Epithelial cell of prostate (primary cell): ENCODE data around the gene EVA1A.

ENCODE experiments used
- DNase-seq: peaks from one replicate; pipeline ENCODE4 v3.0.0-alpha.2; 2011; ENCODE audit warnings: low read depth, low spot score
- H3K27ac ChIP-seq: fragments of 450-650 bp; 2 replicates; pipeline ENCODE4 v1.5.1; 2017; ENCODE audit warnings: mild to moderate bottlenecking

Gene EVA1A

GRCh38 chr2:75460630-75461029 is 100.1 kb downstream of the EVA1A start:
- DNase-seq = no peak
- no peak overlapping the region for H3K27ac ChIP-seq

GRCh38 chr2:75459565-75460310 is 101.0 kb downstream of the EVA1A start:
- no peak for DNase-seq
- H3K27ac ChIP-seq = no peak overlapping the region

- DNase-seq = no peak
- no peak overlapping the region for H3K27ac ChIP-seq
Observed at GRCh38 chr2:75458201-75458600, 102.5 kb downstream of the EVA1A start.

GRCh38 chr2:75456825-75457224 is 103.9 kb downstream of the EVA1A start:
- no peak overlapping the region for H3K27ac ChIP-seq
- no peak for DNase-seq

GRCh38 chr2:75456111-75456510 is 104.6 kb downstream of the EVA1A start:
- H3K27ac ChIP-seq = no peak overlapping the region
- DNase-seq = no peak

- no peak for DNase-seq
- no peak overlapping the region for H3K27ac ChIP-seq
Observed at GRCh38 chr2:75454241-75454620, 106.5 kb downstream of the EVA1A start.

GRCh38 chr2:75453384-75454240 is 107.1 kb downstream of the EVA1A start:
- H3K27ac ChIP-seq = no peak overlapping the region
- DNase-seq = no peak

GRCh38 chr2:75450068-75450467 is 110.7 kb downstream of the EVA1A start:
- no peak for DNase-seq
- no peak overlapping the region for H3K27ac ChIP-seq

GRCh38 chr2:75447176-75447575 is 113.6 kb downstream of the EVA1A start:
- no peak overlapping the region for H3K27ac ChIP-seq
- DNase-seq = no peak
